ENCODE measurements around the gene MAPRE2.
"Not testable (repeated sequence)": the region's sequence is repeated elsewhere in the genome, so short reads cannot be mapped to it uniquely, and the experiment has no call there.

Gene MAPRE2

DNA sequence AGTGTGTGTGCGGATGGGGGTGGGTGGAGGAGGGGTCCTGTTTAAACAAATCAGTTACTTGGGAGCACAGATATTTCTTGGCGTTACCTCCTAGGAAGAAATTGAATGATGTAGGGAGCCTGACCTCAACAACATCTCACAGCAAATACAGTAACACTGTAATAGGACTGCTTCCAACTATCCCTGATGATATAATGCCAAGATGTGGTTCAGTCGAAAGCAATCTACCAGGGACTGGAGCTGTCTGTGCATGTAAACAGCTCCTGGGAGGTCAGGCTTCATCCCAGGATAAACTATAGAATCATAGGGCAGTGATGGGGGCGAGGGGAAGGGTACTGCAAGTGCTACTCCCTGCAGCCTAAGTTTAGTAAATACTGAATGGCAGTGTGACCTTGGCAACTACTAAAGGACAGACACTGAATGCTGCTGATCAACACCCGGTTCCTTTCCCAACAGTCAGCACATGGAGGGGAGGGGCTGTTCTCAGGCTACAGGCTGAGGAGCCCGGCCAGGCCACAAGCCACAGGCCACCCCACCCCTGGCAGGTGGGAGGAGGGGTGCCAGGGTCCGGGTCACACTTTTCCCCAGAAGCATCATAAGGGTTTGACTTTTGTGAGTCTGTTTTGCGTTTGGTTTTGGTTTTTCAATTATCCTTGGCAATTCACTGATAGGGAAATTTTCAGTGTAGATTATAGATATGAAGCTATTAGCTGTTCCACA is 114.3 kb downstream of the MAPRE2 start:
- DNase-seq (ENCODE audit: low spot score): no peak

DNA sequence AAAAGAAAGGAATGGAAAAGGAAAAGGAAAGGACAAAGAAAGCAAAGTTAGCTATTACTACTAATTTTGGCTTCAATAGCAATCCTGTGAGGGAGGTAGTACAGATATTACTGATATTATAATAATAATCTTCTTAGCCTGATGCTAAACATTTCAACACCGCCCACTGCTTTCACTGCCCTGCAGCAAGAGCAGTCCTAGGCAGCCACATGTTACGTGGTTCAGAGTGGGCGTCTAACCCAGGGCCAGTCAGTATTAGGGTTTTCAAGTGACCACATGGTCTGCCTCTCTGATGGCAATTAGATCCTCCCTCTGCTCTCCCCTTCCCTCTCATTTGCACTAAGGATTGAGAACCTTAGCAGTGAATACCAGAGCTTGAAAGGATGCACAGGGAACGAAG is 116.0 kb downstream of the MAPRE2 start:
- no peak for DNase-seq (ENCODE audit: low spot score)

DNA sequence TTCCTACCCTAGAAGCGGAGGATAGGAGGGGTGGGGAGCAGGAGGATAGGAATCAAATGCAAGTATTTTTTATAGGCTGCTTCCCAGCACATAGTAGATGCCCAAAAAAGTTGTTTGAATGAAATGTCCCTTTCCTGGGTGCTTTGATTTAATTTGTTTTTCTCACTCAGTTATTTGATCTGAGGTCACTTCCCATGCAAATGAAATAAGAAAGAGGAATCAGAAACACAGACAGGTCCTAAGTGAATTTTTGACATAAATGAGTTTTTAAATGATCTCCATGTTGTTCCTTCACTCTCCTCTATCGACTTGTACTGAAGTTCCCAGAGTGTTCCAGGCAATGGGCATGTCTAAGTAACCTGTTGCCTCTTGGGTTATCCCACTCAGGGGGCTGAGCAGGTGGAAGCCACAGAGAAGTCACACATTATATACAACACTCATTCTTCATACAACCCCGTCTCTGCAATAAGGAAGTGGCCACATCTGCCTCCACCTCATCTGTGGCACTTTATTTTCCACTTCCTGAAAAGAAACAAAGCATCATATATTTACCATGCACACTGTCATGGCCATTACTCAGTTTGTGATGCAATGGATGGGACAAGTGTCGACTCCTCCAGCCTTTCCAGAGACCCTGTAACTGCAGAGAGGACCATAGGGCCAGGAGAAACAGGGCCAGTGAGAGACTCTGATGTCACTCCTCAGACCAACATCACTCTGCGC is 117.7 kb downstream of the MAPRE2 start:
- DNase-seq (ENCODE audit: low spot score): no peak

DNA sequence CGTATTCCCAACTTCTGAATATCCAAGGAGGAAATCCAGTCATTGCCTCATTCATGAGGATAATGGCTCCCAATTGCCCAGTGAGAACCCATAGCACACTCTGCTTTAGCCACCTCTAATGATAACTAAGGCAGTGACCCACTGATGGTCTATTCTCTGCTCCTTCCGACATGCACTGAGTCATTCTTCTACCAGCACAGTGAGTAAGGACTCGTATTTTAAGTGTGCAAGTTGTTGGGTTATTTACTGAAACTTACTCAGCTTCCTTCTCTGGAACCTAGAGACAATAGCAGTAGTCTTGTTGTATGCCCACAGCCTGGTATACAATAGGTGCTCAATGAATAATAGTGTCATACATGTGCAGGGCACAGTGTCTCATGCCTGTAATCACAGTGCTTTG is 118.6 kb downstream of the MAPRE2 start:
- no peak for DNase-seq (ENCODE audit: low spot score)

GRCh38 chr18:35161485-35161884 is 120.3 kb downstream of the MAPRE2 start:
- no peak for DNase-seq (ENCODE audit: low spot score)

DNA sequence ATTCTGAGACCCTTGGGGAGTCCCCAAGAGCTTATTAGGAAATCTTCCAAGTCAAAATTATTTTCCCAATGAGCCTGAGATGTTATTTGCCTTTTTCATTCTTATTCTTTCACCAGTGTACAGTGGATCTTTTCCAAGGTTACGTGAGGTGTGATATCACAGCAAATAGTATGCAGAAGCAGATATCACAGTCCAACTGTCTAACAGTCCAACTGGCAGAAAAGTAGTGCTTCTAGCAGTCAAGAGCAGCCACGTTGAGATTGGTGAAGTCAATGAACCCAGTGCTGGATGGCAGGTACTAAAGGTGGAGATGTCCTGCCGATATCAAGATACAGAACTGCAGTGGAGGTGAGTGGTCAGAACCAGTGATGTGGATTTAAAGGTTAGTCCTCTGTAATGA is 120.7 kb downstream of the MAPRE2 start:
- DNase-seq (ENCODE audit: low spot score): no peak

DNA sequence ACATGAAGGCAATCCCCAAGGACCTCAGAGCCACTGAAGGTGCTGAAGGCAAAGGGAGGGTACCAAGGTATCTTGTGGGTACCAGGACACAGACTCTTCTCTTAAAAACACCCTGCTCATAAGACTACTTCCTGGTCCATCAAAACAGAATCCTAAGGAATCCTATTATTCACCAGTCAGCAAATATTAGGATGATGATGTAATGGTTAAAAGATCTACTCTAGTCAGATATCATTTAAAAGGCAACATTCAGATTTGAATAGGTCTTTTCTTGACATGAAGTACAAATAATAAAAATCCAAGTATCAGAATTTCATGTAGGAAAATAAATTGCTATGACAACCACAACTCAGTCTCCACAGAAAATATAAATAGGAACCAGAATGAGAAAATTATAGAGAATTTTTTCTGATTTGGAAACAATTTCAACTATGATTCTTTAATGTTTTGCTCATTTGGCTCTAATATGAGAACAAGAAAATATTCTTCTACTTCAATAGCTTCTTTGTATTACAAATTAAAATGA is 121.9 kb downstream of the MAPRE2 start:
- DNase-seq (ENCODE audit: low spot score): no peak

GRCh38 chr18:35163721-35164120 is 122.5 kb downstream of the MAPRE2 start:
- DNase-seq (ENCODE audit: low spot score): no peak

- no peak for DNase-seq (ENCODE audit: low spot score)
Observed at GRCh38 chr18:35164133-35164532, 122.9 kb downstream of the MAPRE2 start.

- no peak for DNase-seq (ENCODE audit: low spot score)
Observed at GRCh38 chr18:35167332-35167731, 126.1 kb downstream of the MAPRE2 start.

GRCh38 chr18:35167857-35168256 is 126.6 kb downstream of the MAPRE2 start:
- no peak for DNase-seq (ENCODE audit: low spot score)

- not testable (repeated sequence) for DNase-seq (ENCODE audit: low spot score)
Observed at GRCh38 chr18:35170323-35170722, 129.1 kb downstream of the MAPRE2 start.

DNA sequence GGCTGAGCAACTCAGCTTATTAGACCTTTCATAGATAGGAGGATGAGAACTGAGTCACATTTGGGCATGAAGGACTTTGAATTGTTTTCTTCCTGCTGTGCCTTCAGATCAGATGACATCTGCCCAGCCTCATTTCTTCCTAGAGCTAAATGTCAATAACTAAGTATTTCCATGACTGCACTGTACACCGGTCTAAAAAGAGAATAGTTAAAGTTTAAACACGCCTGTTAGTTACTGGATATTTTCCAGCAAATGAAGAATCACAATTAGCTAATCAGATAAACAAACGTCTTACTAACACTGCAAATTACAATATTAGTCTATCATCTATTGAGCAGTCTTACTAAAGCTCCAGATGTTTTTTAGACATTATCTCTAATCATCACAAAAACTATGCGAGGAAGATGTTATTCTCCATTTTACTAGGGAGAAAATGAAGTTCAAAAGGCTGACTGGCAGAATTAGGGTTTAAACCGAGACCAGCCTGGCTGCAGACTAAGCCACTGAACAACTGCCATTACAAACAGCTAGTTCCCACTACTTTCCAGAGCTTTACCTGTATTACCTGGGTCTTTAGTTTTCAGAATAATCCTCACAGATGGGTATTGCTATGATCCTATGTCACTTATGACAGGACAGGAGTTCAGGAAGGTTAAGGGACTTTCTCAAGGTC is 130.2 kb downstream of the MAPRE2 start:
- no peak for DNase-seq (ENCODE audit: low spot score)

DNA sequence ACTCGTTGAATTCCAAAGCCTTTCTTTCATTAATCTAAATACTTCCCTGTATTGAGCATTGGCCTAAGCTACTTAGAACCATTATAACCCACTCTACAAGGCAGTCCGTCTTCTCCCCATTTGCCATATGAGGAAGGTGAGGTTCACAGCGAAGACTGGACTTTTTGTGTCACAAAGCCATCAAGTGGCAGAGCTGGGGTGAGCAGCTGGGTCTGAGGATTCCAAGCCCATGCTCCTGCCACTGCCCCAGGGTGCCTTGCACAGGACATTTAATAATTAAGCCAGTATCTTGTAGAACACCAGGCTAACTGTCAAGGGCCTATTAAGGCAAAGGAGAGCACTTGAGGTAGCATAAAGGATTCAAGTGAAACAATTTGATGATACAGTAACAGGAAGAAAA is 130.8 kb downstream of the MAPRE2 start:
- no peak for DNase-seq (ENCODE audit: low spot score)

DNA sequence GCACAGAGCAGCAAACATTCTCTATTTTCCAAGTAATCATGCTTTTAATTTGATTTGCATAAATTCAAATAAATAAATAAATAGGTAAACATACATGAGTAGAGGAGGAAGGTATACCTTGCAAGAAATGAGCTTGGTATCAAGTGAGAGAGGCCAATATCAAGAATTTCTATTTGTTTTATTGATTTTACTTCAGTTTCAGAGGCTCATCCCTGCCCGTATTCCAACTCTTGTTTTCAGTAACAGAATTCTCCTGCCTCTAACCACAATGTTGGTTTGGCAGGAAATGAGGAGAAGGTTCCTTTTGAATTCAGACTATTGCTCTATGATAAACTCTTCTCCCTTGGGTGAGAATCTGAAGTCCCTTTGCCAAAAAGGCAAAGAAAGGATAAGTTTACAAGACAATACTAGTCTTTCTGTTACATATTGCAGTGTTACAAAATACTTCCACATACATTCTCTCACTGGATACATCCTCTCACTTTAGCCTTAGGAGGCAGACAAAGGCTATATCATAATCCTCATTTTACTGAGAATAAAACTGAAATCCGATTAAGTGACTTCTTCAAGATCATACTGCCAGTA is 131.3 kb downstream of the MAPRE2 start:
- DNase-seq (ENCODE audit: low spot score): no peak

DNA sequence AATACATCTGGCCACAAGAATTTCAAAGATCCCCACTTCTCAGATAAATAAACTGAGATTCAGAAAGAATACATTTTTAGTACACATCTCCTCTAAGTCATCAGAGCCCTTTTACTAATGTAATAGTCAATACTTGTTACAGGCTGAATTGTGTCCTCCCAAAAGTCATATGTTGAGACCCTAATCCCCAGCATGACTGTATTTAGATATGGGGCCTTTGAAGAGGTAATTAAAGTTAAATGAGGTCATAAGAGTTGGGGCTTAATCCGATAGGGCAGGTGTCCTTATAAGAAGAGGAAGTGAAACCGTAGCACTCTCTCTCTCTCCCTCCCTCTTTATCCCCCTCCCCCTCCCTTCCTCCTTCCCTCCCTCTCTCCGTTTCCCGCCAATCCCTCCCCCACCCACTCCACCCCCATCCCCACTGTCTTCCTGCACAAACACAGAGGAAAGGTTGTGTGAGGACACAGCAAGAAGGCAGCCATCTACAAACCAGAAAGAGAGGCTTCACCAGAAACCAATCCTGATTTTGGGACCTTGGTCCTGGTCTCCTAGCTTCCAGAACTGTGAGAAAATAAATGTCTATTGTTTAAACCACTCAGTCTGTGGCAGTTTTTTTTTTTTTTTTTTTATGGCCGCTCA is 133.0 kb downstream of the MAPRE2 start:
- DNase-seq (ENCODE audit: low spot score): peak; percentile 47

- DNase-seq (ENCODE audit: low spot score): no peak
Observed at GRCh38 chr18:35174745-35175144, 133.5 kb downstream of the MAPRE2 start.

DNA sequence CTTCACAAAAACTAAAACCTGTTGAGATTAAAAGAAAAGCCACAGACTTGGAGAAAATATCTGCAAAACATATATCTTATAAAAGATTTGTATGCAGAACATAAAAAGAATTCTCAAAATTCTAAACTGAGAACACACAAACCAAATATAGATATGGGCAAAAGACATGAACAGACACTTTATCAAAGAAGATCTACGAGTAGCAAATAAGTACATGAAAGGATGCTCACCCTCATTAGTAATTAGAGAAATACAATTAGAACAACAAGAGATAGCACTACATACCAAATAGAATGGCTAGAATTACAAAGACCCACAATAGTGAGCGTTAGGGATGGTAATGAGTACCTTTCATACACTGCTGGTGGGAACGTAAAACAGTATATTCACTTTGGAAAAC is 135.7 kb downstream of the MAPRE2 start:
- no peak for DNase-seq (ENCODE audit: low spot score)

DNA sequence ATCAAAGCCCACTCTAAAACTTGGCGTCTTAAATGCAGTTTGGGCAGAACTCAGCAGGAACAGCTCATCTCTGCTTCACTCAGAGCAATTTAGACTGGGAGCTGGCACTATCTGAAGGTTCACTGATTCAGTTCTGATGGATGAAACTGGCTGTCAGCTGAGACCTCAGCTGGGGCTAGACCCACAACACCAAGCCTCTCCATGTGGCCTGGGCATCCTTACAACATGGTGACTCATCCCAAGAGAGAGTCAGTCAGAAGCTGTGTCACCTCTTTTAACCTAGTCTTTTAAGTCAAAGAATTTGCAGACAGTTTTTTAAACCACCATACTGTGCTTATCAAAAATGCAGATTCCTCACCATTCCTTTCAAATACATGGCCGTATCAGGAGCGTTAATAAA is 137.0 kb downstream of the MAPRE2 start:
- no peak for DNase-seq (ENCODE audit: low spot score)

DNA sequence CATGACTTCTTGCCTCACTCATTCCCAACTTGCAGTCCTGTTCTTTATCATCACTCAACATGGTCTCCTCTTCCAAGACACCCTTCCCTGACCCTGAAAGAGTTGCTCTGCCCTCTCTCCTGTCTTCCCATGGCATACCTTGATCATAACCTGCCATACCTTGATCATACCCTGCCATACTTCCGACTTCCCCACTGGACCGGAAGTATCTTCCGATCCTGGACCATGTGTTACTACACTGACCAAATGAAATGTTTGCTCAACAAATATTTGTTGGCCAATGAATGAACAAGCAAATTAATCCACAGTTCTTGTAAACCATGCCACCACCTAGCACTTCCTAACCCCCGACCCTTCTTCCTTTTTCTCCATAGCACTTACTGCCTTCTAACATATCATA is 138.7 kb downstream of the MAPRE2 start:
- no peak for DNase-seq (ENCODE audit: low spot score)

GRCh38 chr18:35180455-35180854 is 139.2 kb downstream of the MAPRE2 start:
- DNase-seq (ENCODE audit: low spot score): no peak

DNA sequence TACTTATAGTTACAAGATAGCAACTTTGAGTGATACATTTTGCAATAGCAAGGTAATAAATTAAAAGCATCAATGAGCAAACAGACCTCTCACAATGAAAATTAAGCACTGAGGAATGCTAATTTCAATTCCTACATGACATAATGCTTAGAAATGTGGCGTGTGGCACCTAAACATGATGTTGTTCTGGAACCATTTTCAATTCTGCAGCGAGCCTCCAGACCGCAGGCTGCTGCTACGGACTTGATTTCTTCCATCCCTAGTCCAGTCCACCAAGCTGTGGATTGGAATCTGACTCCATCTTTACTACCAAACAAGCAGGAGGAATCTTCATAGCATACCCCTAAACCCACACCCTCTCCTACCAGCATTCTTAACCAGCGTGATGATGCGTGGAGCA is 140.9 kb downstream of the MAPRE2 start:
- DNase-seq (ENCODE audit: low spot score): no peak

All from putamen (tissue), 1 donor.